ENCODE data around the gene ITGBL1.

ITGBL1 gene

DNA sequence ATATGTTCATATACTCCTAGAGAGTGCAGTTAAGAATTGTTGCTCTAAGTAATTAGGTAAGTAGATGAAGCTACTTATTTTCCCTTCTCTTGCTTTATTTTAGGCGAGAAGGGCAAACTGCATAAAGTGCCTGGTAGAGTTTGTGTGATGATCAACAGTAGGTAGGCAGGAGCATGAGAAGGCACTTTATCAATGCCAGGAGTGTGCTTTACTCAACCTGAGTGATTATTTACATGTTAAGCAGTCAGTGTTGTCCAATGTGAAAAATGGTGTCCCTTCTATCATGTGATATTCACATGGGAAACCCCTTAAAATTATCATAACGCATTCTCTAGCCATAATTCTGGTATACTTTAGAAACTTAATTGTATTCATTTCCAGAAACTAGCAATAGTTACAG, 294.0 kb downstream of the ITGBL1 start:
- no peak overlapping the region for H3K9ac ChIP-seq (ENCODE audit: low read depth, low read length)
- H3K36me3 ChIP-seq (ENCODE audit: insufficient read depth, low read depth, low read length) = no peaks in the 10 kb centered on the region
- H3K4me3 ChIP-seq (ENCODE audit: low read length) = no peak overlapping the region
- H3K4me1 ChIP-seq (ENCODE audit: insufficient read depth, low read length) = peaks cover 5% of the 10 kb centered on the region; the same call in 1 of the 2 replicates
- H3K27me3 ChIP-seq (ENCODE audit: insufficient read depth, low read length) = no peaks in the 10 kb centered on the region
- no peaks in the 10 kb centered on the region for H3K9me3 ChIP-seq (ENCODE audit: insufficient read depth, low read depth, low read length)
- no peak overlapping the region for H3K27ac ChIP-seq (ENCODE audit: low read length)

DNA sequence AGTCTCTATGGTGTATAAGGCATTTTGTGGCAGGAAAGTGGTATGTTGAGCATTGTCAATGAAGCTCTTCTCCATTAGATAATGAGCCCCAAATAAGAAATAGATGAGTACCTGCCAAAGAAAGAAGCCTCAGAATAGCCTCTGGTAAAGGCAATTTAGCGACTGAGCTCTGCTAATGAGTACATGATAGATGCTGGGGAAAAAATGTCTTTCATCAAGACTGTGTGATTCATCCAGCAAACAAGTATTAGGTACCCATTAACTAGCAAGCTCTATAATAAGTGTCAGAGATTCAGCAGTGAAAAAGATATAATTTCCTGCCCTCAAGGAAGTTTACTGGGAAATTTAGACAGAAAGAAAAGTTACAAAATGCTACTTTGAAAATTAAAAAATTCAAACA, 294.6 kb downstream of the ITGBL1 start:
- H3K27ac ChIP-seq (ENCODE audit: low read length) = no peak overlapping the region
- no peak overlapping the region for H3K4me3 ChIP-seq (ENCODE audit: low read length)
- no peaks in the 10 kb centered on the region for H3K27me3 ChIP-seq (ENCODE audit: insufficient read depth, low read length)
- H3K36me3 ChIP-seq (ENCODE audit: insufficient read depth, low read depth, low read length) = no peaks in the 10 kb centered on the region
- no peaks in the 10 kb centered on the region for H3K4me1 ChIP-seq (ENCODE audit: insufficient read depth, low read length)
- no peaks in the 10 kb centered on the region for H3K9me3 ChIP-seq (ENCODE audit: insufficient read depth, low read depth, low read length)
- no peak overlapping the region for H3K9ac ChIP-seq (ENCODE audit: low read depth, low read length)

DNA sequence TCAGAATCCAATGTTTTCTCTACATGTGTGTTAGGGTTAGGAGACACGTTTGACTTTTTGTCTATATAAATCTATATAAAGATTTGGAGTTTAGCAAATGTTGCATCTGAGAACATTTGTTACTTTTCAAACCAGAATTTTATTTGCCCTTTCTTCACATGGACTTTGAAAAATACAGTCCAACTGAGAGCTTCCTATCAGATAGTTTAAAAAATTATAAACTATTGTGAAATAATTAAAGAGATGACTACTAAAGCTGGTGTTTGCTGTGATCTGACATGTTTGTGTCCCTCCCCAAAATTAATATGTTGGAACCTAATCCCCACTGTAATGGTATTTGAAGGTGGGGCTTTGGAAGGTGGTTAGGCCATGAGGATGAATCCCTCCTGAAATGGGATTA, 297.1 kb downstream of the ITGBL1 start:
- no peaks in the 10 kb centered on the region for H3K27me3 ChIP-seq (ENCODE audit: insufficient read depth, low read length)
- no peaks in the 10 kb centered on the region for H3K9me3 ChIP-seq (ENCODE audit: insufficient read depth, low read depth, low read length)
- no peaks in the 10 kb centered on the region for H3K4me1 ChIP-seq (ENCODE audit: insufficient read depth, low read length)
- H3K27ac ChIP-seq (ENCODE audit: low read length) = no peak overlapping the region
- H3K36me3 ChIP-seq (ENCODE audit: insufficient read depth, low read depth, low read length) = no peaks in the 10 kb centered on the region
- H3K4me3 ChIP-seq (ENCODE audit: low read length) = no peak overlapping the region
- no peak overlapping the region for H3K9ac ChIP-seq (ENCODE audit: low read depth, low read length)

DNA sequence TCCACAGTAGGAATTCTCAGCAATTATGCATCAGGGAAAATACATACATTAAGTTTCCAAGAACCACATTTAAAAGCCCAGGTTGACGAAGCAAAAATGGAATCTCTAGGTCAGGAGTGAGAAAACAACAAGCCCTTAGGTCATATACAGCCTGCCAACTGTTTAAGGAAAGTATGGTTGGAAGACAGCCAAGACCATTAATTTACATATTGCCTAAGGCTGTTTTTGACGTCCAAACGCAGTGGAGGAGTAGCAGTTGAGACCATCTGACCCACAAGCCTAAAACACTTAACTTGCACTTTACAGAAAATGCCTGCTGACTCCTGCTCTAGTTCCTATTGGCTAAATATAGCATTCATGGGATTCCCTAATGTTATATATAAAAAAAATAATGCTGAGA, 299.0 kb downstream of the ITGBL1 start:
- H3K36me3 ChIP-seq (ENCODE audit: insufficient read depth, low read depth, low read length) = no peaks in the 10 kb centered on the region
- no peaks in the 10 kb centered on the region for H3K9me3 ChIP-seq (ENCODE audit: insufficient read depth, low read depth, low read length)
- H3K9ac ChIP-seq (ENCODE audit: low read depth, low read length) = no peak overlapping the region
- no peaks in the 10 kb centered on the region for H3K27me3 ChIP-seq (ENCODE audit: insufficient read depth, low read length)
- H3K4me3 ChIP-seq (ENCODE audit: low read length) = no peak overlapping the region
- H3K4me1 ChIP-seq (ENCODE audit: insufficient read depth, low read length) = no peaks in the 10 kb centered on the region; the same call in 1 of the 2 replicates
- H3K27ac ChIP-seq (ENCODE audit: low read length) = no peak overlapping the region

DNA sequence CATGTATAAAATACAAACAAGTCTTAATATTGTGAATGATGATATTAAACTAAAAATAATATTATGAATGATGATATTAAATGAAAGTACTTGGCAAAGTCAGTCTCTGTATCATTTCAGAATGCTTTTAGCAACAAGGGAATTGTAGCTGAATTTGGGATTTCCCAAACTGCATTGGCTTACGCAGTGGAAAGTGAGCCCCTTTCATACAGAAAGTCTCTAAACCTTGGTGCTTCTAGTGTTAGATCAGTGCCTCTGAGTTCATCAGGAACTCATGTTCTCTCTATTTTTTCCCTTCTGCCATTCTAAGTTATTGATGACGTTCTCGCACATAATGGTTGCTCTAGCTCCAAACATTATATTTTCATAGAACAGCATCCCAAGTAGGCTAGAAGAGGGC, 300.0 kb downstream of the ITGBL1 start:
- Histone ChIP-seq H3K27me3 (ENCODE audit: insufficient read depth, low read length) (no peaks in the 10 kb centered on the region), H3K4me3 (ENCODE audit: low read length) (no peak overlapping the region)

DNA sequence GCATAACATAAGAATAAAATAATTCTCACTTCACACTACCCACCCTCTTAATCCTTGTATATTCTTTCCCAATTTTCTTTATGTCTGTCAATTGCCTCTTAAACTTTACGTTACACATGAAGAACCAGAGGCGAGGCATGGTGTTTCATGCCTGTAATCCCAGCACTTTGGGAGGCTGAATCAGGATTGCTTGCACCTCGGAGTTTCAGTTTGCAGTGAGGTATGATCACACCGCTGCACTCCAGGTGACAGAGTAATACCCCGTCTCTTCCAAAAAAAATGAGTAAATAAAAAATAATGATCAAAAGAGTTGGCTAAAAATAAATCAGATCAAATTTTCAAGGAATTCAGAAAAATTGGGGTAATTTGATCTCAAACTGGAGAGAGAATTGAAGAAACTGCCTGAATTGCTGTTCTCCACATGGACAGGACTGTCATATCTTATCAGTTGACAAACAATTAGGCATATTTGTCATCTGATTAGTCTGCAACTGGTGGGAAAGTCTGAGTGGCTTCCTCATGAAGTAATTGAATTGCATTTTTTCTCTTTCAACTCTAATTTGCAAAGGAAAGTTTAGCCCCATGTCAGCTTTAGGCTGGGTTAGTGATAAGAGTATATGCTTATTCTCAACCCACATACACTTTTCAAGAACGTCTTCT, 302.9 kb downstream of the ITGBL1 start:
- Histone ChIP-seq H3K4me3 (ENCODE audit: low read length) (no peak overlapping the region), H3K27me3 (ENCODE audit: insufficient read depth, low read length) (no peaks in the 10 kb centered on the region), H3K4me1 (ENCODE audit: insufficient read depth, low read length) (peaks cover 16% of the 10 kb centered on the region), H3K9ac (ENCODE audit: low read depth, low read length) (no peak overlapping the region), H3K36me3 (ENCODE audit: insufficient read depth, low read depth, low read length) (no peaks in the 10 kb centered on the region), H3K9me3 (ENCODE audit: insufficient read depth, low read depth, low read length) (no peaks in the 10 kb centered on the region), H3K27ac (ENCODE audit: low read length) (no peak overlapping the region)

More for the DNA sequence above, 300.0 kb downstream of the ITGBL1 start:
- Histone ChIP-seq H3K9me3 (ENCODE audit: insufficient read depth, low read depth, low read length) (no peaks in the 10 kb centered on the region), H3K4me1 (ENCODE audit: insufficient read depth, low read length) (peaks cover 4% of the 10 kb centered on the region), H3K27ac (ENCODE audit: low read length) (no peak overlapping the region), H3K36me3 (ENCODE audit: insufficient read depth, low read depth, low read length) (no peaks in the 10 kb centered on the region), H3K9ac (ENCODE audit: low read depth, low read length) (no peak overlapping the region)

DNA sequence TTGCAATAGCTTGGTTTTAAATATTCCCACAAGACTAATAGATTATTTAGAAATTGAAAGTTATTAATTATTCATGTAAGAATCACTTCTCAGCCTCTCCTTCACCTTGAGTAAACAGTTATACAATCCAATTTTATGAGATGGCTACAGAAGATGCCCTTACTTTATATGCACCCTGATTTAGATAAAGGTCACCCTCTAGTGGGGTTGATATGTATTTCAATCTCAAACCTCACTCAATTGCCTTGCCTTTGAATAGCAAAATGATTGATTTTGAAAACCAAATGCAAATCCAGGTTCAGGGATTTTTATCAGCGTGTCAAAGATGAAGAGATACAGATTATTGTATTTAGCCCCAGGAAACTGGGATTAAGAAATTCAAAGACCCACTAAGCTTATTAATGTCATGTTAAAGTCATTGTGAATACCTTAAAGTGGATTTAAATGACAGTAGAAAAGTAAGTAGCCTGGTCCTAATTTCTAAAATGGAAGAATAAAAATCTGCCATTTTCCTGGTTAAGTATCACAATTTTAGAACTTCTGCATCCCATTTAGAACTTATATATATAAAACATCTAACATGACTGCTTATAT, 305.1 kb downstream of the ITGBL1 start:
- Histone ChIP-seq H3K4me3 (ENCODE audit: low read length) (no peak overlapping the region), H3K27ac (ENCODE audit: low read length) (no peak overlapping the region), H3K9me3 (ENCODE audit: insufficient read depth, low read depth, low read length) (no peaks in the 10 kb centered on the region), H3K9ac (ENCODE audit: low read depth, low read length) (no peak overlapping the region), H3K27me3 (ENCODE audit: insufficient read depth, low read length) (no peaks in the 10 kb centered on the region), H3K36me3 (ENCODE audit: insufficient read depth, low read depth, low read length) (no peaks in the 10 kb centered on the region), H3K4me1 (ENCODE audit: insufficient read depth, low read length) (peaks cover 19% of the 10 kb centered on the region)

DNA sequence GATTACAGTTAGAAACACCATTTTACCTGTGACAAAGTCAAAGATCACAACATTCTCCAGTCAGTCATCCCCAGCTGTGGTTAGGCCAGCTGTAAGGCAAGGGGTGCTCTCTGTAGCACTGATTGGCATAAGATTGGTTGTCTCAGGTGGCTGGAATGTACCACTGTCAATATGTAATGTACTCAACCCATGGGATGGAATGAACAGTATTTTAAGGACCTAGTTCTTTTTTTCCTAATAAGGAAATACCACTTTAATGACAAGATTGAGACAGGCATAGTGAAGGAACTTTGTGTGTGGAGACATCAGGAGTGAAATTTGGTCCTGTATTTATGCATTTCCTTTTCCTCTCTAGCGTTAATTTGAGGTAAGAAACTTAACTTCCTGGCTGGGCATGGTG, 310.7 kb downstream of the ITGBL1 start:
- H3K9ac ChIP-seq (ENCODE audit: low read depth, low read length) = no peak overlapping the region
- H3K27ac ChIP-seq (ENCODE audit: low read length) = no peak overlapping the region
- peaks cover 12% of the 10 kb centered on the region; the same call in 1 of the 2 replicates for H3K4me1 ChIP-seq (ENCODE audit: insufficient read depth, low read length)
- H3K27me3 ChIP-seq (ENCODE audit: insufficient read depth, low read length) = no peaks in the 10 kb centered on the region
- no peaks in the 10 kb centered on the region for H3K36me3 ChIP-seq (ENCODE audit: insufficient read depth, low read depth, low read length)
- H3K4me3 ChIP-seq (ENCODE audit: low read length) = no peak overlapping the region
- no peaks in the 10 kb centered on the region for H3K9me3 ChIP-seq (ENCODE audit: insufficient read depth, low read depth, low read length)

Measured in iPS-20b (cell line).